Neural cell (in vitro differentiated cells): ENCODE results near the gene KRT78.

Source experiments
- EP300 ChIP-seq: fragments of 450-650 bp; conservative IDR thresholded peaks from 2 replicates; pipeline ENCODE4 v1.6.1; 2014; ENCODE audit warnings: antibody characterized with exemption, mild to moderate bottlenecking, moderate library complexity; ENCODE audit not compliant: poor library complexity, severe bottlenecking
- MXI1 ChIP-seq: fragments of 450-650 bp; conservative IDR thresholded peaks from 2 replicates; pipeline ENCODE4 v1.6.1; 2014; ENCODE audit warnings: antibody characterized with exemption, mild to moderate bottlenecking; ENCODE audit not compliant: poor library complexity, severe bottlenecking
- POLR2AphosphoS5 ChIP-seq: IDR thresholded peaks from 2 replicates; pipeline ENCODE4 v1.6.1; 2012
- RAD21 ChIP-seq: fragments of 450-650 bp; conservative IDR thresholded peaks from 2 replicates; pipeline ENCODE4 v1.6.1; 2014; ENCODE audit warnings: antibody characterized with exemption, mild to moderate bottlenecking, moderate library complexity
- TAF1 ChIP-seq: IDR thresholded peaks from 2 replicates; pipeline ENCODE4 v1.6.1; 2012; ENCODE audit warnings: low read depth
- TF ChIP-seq, protein P1 (sequence below): fragments of 450-650 bp; IDR thresholded peaks from 2 replicates; pipeline ENCODE4 v1.5.1; 2014; ENCODE audit warnings: antibody characterized with exemption, mild to moderate bottlenecking, moderate library complexity; ENCODE audit not compliant: poor library complexity, severe bottlenecking
- TF ChIP-seq, protein P2 (sequence below): IDR thresholded peaks from 2 replicates; pipeline ENCODE4 v1.6.1; 2012; ENCODE audit warnings: borderline replicate concordance

DNA sequence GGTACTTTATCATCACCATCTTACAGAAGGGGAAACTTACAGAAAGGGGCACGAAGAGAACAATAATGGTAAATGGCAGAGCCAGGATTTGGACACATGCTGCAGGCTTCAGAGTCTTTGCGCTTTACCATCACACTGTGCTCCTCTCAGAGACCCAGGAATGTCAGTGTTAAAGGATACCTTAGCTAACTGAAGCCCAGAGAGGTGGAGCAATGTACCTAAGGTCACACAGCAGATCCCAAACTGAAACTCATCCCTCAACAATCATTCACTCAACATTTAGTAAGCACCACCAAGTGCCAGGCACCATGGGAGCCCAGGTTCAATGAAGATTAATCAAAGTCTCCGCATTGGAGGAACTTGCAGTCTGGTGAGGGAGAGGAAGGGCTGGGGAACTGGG lies 8.0 kb upstream of the KRT78 start:
- TF ChIP-seq, protein P1, sequence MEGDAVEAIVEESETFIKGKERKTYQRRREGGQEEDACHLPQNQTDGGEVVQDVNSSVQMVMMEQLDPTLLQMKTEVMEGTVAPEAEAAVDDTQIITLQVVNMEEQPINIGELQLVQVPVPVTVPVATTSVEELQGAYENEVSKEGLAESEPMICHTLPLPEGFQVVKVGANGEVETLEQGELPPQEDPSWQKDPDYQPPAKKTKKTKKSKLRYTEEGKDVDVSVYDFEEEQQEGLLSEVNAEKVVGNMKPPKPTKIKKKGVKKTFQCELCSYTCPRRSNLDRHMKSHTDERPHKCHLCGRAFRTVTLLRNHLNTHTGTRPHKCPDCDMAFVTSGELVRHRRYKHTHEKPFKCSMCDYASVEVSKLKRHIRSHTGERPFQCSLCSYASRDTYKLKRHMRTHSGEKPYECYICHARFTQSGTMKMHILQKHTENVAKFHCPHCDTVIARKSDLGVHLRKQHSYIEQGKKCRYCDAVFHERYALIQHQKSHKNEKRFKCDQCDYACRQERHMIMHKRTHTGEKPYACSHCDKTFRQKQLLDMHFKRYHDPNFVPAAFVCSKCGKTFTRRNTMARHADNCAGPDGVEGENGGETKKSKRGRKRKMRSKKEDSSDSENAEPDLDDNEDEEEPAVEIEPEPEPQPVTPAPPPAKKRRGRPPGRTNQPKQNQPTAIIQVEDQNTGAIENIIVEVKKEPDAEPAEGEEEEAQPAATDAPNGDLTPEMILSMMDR, result no peak
- TF ChIP-seq POLR2AphosphoS5 (no peak), EP300 (no peak), RAD21 (no peak), MXI1 (no peak), TAF1 (no peak)
- TF ChIP-seq, protein P2, sequence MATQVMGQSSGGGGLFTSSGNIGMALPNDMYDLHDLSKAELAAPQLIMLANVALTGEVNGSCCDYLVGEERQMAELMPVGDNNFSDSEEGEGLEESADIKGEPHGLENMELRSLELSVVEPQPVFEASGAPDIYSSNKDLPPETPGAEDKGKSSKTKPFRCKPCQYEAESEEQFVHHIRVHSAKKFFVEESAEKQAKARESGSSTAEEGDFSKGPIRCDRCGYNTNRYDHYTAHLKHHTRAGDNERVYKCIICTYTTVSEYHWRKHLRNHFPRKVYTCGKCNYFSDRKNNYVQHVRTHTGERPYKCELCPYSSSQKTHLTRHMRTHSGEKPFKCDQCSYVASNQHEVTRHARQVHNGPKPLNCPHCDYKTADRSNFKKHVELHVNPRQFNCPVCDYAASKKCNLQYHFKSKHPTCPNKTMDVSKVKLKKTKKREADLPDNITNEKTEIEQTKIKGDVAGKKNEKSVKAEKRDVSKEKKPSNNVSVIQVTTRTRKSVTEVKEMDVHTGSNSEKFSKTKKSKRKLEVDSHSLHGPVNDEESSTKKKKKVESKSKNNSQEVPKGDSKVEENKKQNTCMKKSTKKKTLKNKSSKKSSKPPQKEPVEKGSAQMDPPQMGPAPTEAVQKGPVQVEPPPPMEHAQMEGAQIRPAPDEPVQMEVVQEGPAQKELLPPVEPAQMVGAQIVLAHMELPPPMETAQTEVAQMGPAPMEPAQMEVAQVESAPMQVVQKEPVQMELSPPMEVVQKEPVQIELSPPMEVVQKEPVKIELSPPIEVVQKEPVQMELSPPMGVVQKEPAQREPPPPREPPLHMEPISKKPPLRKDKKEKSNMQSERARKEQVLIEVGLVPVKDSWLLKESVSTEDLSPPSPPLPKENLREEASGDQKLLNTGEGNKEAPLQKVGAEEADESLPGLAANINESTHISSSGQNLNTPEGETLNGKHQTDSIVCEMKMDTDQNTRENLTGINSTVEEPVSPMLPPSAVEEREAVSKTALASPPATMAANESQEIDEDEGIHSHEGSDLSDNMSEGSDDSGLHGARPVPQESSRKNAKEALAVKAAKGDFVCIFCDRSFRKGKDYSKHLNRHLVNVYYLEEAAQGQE, result no peak
